ENCODE measurements around the gene SF3A1.
"Not testable (repeated sequence)": the region's sequence is repeated elsewhere in the genome, so short reads cannot be mapped to it uniquely, and the experiment has no call there.

GRCh38 chr22:30338341-30338740 is 18.4 kb downstream of the SF3A1 start:
- not testable (repeated sequence) for TF ChIP-seq CTCF (IDR thresholded peaks at IDR 0.05; ENCODE audit: low read depth, low read length); EZH2phosphoT487 (IDR thresholded peaks at IDR 0.05; ENCODE audit: low read depth)

Data from OCI-LY3 (cell line).